ENCODE results near the gene RNF215.

Gene RNF215

DNA sequence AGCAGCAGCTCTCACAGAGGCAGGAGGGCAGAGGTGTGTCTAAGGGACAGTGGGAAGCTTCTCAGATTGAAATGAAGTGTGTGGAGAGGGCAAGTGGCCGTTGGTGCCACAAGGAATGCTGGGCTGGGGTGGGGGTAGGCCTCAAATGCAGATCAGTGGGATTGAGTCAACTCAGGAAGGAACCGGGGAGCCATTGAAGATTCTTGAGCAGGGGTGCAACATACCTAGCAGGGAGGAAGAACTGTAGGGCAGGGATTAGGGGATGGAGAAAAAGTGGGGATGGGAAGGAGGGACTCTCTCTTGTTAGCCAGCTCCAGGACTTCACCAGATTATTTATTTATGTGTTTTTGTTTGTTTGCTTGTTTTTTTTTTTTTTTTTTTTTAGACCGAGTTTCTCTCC is 6.7 kb upstream of the RNF215 start:
- H3K9ac ChIP-seq (ENCODE audit: low read depth, low read length), result no peak overlapping the region
- H3K36me3 ChIP-seq (ENCODE audit: insufficient read depth, low read length), result no peaks in the 10 kb centered on the region
- H3K9me3 ChIP-seq (ENCODE audit: control insufficient read depth, insufficient read depth, low read length), result peaks cover 4% of the 10 kb centered on the region; the same call in 1 of the 2 replicates
- H3K4me1 ChIP-seq (ENCODE audit: insufficient read depth, low read length), result peaks cover 22% of the 10 kb centered on the region

DNA sequence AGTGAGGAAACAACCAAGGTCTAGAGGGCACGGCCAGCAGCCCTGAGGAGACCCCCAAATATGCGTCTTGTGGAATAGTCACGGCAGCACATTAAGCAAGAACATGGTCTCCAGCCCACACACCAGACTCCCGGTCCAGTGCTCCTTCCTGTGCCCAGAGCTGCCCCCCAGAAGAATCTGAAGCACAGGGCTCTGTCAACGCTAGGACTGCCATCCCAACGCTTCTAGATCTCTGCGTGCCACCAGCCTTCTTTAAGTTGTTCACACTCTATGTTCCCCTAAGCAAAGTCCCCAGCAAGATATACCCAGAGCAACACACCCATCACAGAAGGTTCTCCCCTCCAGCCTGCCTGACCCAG is 6.1 kb upstream of the RNF215 start:
- no peaks in the 10 kb centered on the region for H3K36me3 ChIP-seq (ENCODE audit: insufficient read depth, low read length)
- peaks cover 4% of the 10 kb centered on the region; the same call in 1 of the 2 replicates for H3K9me3 ChIP-seq (ENCODE audit: control insufficient read depth, insufficient read depth, low read length)
- peaks cover 21% of the 10 kb centered on the region for H3K4me1 ChIP-seq (ENCODE audit: insufficient read depth, low read length)
- no peak overlapping the region for H3K9ac ChIP-seq (ENCODE audit: low read depth, low read length)

- Histone ChIP-seq H3K9ac (ENCODE audit: low read depth, low read length) (no peak overlapping the region), H3K36me3 (ENCODE audit: insufficient read depth, low read length) (no peaks in the 10 kb centered on the region), H3K4me1 (ENCODE audit: insufficient read depth, low read length) (peaks cover 16% of the 10 kb centered on the region; the same call in 1 of the 2 replicates)
Measured at GRCh38 chr22:30392661-30393321, 5.6 kb upstream of the RNF215 start.

GRCh38 chr22:30390974-30391691 is 3.9 kb upstream of the RNF215 start:
- H3K4me1 ChIP-seq (ENCODE audit: insufficient read depth, low read length), result peaks cover 12% of the 10 kb centered on the region; the same call in 1 of the 2 replicates
- no peak overlapping the region for H3K9ac ChIP-seq (ENCODE audit: low read depth, low read length)
- no peaks in the 10 kb centered on the region for H3K36me3 ChIP-seq (ENCODE audit: insufficient read depth, low read length)
- H3K9me3 ChIP-seq (ENCODE audit: control insufficient read depth, insufficient read depth, low read length), result peaks cover 4% of the 10 kb centered on the region; the same call in 1 of the 2 replicates

More at GRCh38 chr22:30392661-30393321, 5.6 kb upstream of the RNF215 start:
- H3K9me3 ChIP-seq (ENCODE audit: control insufficient read depth, insufficient read depth, low read length), result peaks cover 4% of the 10 kb centered on the region; the same call in 1 of the 2 replicates

DNA sequence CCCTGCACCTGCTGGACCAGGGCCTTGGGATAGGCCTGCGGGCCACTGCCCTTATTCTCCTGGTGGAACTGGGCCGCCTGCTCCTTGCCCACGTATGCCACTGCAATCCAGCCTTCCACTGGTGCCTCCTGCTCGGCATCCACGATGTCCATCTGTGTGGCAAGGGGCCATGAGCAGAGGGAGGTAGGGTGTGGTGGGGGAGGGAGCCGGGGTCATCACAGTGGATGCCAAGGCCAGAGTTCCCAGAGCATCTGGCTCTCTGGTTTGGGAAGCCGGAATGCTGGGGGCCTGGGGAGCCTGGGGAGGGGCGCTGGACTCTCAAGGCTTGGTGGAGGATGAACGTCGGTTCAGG is 627 bp downstream of the RNF215 start:
- peaks cover 4% of the 10 kb centered on the region; the same call in 1 of the 2 replicates for H3K9me3 ChIP-seq (ENCODE audit: control insufficient read depth, insufficient read depth, low read length)
- H3K9ac ChIP-seq (ENCODE audit: low read depth, low read length), result peak overlapping the region; percentile 57
- H3K36me3 ChIP-seq (ENCODE audit: insufficient read depth, low read length), result no peaks in the 10 kb centered on the region
- H3K4me1 ChIP-seq (ENCODE audit: insufficient read depth, low read length), result peaks cover 2% of the 10 kb centered on the region; the same call in 1 of the 2 replicates

- no peak overlapping the region for H3K9ac ChIP-seq (ENCODE audit: low read depth, low read length)
- H3K36me3 ChIP-seq (ENCODE audit: insufficient read depth, low read length), result no peaks in the 10 kb centered on the region
- H3K9me3 ChIP-seq (ENCODE audit: control insufficient read depth, insufficient read depth, low read length), result peaks cover 4% of the 10 kb centered on the region; the same call in 1 of the 2 replicates
- no peaks in the 10 kb centered on the region for H3K4me1 ChIP-seq (ENCODE audit: insufficient read depth, low read length)
Measured at GRCh38 chr22:30385942-30386341, 1.3 kb downstream of the RNF215 start.

DNA sequence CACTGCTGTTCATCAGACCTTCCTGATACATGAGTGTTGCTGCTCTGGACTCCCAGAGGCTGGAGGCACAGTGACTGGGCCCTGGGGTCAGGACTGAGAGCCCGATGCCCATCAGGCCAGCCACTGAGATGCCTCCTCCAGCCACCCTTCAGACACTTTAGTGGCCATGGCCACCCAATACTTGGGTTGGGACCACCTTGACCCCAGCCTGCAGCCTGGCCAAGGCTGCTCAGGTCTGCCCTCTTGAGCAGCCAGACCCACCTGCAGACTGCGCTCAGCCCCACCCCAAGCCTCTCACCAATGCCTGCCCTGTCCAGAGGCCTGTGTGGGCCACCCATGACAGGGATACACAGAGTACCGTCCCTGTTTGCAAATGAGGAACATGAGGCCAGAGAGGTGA is 4.2 kb downstream of the RNF215 start:
- Histone ChIP-seq H3K9me3 (ENCODE audit: control insufficient read depth, insufficient read depth, low read length) (no peaks in the 10 kb centered on the region), H3K36me3 (ENCODE audit: insufficient read depth, low read length) (no peaks in the 10 kb centered on the region), H3K9ac (ENCODE audit: low read depth, low read length) (no peak overlapping the region), H3K4me1 (ENCODE audit: insufficient read depth, low read length) (no peaks in the 10 kb centered on the region)

DNA sequence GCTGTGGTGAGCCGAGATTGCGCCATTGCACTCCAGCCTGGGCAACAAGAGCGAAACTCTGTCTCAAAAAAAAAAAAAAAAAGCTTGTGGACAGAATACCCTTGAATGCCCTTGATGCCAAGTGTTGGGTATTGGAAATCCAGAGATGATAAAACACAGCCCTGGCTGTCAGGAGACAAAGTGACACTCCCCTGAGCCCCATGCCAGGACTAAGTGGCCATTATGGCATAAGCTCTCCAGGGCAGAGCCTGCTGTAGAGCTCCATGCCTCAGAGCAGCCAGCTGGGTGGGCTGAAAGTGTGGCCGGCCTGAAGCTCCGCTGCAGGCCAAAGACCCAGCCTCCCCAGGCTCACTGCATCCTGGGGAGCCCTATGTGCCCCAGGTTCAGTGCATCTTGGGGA is 4.9 kb downstream of the RNF215 start:
- Histone ChIP-seq H3K9me3 (ENCODE audit: control insufficient read depth, insufficient read depth, low read length) (no peaks in the 10 kb centered on the region), H3K9ac (ENCODE audit: low read depth, low read length) (no peak overlapping the region), H3K4me1 (ENCODE audit: insufficient read depth, low read length) (no peaks in the 10 kb centered on the region), H3K36me3 (ENCODE audit: insufficient read depth, low read length) (no peaks in the 10 kb centered on the region)

DNA sequence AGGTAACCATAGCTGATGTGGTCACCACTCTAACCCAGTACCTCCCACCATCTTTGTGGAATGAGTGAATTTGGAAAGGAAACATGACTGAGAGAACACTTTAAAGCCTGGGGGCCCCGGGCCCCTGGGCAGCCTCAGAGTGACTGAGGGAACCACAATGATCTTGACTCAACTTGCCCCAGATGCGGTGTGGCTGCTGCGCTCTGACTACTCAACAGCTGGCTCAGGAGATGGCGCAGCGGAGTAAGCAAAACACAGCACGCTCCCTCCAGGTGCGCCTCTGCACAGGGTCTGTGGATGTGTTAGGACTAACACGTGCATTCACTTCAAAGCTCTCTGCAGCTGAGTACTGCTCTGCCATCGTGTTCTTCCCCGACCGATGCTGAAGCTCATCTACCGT is 5.9 kb downstream of the RNF215 start:
- H3K4me1 ChIP-seq (ENCODE audit: insufficient read depth, low read length), result no peaks in the 10 kb centered on the region
- H3K36me3 ChIP-seq (ENCODE audit: insufficient read depth, low read length), result no peaks in the 10 kb centered on the region

DNA sequence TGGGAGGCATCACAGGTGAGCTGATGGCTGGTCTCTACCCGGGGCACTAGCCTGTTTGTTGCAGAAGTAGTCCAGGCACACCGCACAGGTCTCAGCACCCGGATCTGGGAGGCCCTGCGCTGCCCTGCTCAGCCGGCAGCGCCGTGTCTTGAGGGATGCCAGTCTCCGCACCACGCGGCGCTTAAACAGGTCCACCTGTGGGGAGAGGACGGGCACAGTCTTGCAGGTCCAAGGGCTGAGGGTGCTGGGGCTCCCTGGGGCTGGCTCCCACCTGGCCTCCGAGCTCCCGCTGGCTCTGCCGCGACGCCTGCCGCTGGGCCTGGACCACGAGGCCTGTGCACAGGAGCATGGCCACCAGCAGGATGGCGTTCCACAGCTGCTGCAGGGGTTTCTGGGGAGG is 7.2 kb downstream of the RNF215 start:
- Histone ChIP-seq H3K36me3 (ENCODE audit: insufficient read depth, low read length) (no peaks in the 10 kb centered on the region), H3K9me3 (ENCODE audit: control insufficient read depth, insufficient read depth, low read length) (no peaks in the 10 kb centered on the region), H3K4me1 (ENCODE audit: insufficient read depth, low read length) (no peaks in the 10 kb centered on the region), H3K9ac (ENCODE audit: low read depth, low read length) (no peak overlapping the region)

More for the DNA sequence above, 5.9 kb downstream of the RNF215 start:
- no peak overlapping the region for H3K9ac ChIP-seq (ENCODE audit: low read depth, low read length)
- no peaks in the 10 kb centered on the region for H3K9me3 ChIP-seq (ENCODE audit: control insufficient read depth, insufficient read depth, low read length)

- Histone ChIP-seq H3K4me1 (ENCODE audit: insufficient read depth, low read length) (no peaks in the 10 kb centered on the region), H3K9ac (ENCODE audit: low read depth, low read length) (no peak overlapping the region), H3K36me3 (ENCODE audit: insufficient read depth, low read length) (no peaks in the 10 kb centered on the region), H3K9me3 (ENCODE audit: control insufficient read depth, insufficient read depth, low read length) (no peaks in the 10 kb centered on the region)
Measured at GRCh38 chr22:30375312-30375849, 11.8 kb downstream of the RNF215 start.

GRCh38 chr22:30373331-30374325 is 13.6 kb downstream of the RNF215 start:
- Histone ChIP-seq H3K9ac (ENCODE audit: low read depth, low read length) (no peak overlapping the region), H3K4me1 (ENCODE audit: insufficient read depth, low read length) (no peaks in the 10 kb centered on the region), H3K9me3 (ENCODE audit: control insufficient read depth, insufficient read depth, low read length) (no peaks in the 10 kb centered on the region), H3K36me3 (ENCODE audit: insufficient read depth, low read length) (no peaks in the 10 kb centered on the region)

DNA sequence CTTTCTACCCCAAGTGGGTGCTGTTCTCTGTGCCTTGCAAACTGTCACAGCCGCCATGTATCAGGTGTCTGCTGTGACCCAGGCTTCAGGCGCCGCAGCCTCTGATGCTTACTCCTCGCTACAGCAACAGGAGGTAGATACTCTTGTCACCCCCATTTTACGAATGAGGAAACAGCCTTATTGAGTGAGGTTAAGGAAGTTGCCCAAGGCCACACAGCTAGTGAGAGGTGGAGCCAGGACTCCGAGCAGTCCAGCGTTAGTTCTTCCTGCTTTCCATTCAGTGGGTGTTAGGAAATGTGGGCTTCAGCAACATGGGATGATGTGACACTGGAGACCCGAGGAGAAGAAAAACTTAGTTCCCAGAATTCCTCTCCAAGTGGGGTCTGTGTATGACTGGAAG is 14.3 kb downstream of the RNF215 start:
- H3K9me3 ChIP-seq (ENCODE audit: control insufficient read depth, insufficient read depth, low read length), result no peaks in the 10 kb centered on the region
- 0 out of 2 replicates have a peak, but pooled peaks cover 3% of the 10 kb centered on the region for H3K4me1 ChIP-seq (ENCODE audit: insufficient read depth, low read length)
- H3K36me3 ChIP-seq (ENCODE audit: insufficient read depth, low read length), result no peaks in the 10 kb centered on the region
- H3K9ac ChIP-seq (ENCODE audit: low read depth, low read length), result no peak overlapping the region

DNA sequence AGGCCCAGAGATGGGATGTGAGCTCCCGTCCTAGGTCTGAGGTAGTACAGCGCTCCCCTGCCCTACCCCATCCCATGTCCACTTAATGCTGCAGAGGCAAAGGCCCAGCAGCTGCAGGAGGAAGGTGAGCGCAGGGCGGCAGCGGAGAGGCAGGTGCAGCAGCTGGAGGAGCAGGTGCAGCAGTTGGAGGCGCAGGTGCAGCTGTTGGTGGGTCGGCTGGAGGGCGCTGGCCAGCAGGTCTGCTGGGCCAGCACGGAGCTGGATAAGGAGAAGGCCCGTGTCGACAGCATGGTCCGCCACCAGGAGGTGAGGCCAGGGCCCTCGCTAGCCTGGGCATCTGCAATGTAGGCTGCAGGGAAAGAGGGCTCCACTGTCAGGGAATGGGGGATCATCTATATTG is 15.2 kb downstream of the RNF215 start:
- no peak overlapping the region for H3K9ac ChIP-seq (ENCODE audit: low read depth, low read length)
- H3K4me1 ChIP-seq (ENCODE audit: insufficient read depth, low read length), result 0 out of 2 replicates have a peak, but pooled peaks cover 3% of the 10 kb centered on the region

More for the DNA sequence above, 15.2 kb downstream of the RNF215 start:
- Histone ChIP-seq H3K36me3 (ENCODE audit: insufficient read depth, low read length) (no peaks in the 10 kb centered on the region), H3K9me3 (ENCODE audit: control insufficient read depth, insufficient read depth, low read length) (no peaks in the 10 kb centered on the region)

All from ES-I3 (cell line).